ENCODE data around the gene UBQLNL.

DNA sequence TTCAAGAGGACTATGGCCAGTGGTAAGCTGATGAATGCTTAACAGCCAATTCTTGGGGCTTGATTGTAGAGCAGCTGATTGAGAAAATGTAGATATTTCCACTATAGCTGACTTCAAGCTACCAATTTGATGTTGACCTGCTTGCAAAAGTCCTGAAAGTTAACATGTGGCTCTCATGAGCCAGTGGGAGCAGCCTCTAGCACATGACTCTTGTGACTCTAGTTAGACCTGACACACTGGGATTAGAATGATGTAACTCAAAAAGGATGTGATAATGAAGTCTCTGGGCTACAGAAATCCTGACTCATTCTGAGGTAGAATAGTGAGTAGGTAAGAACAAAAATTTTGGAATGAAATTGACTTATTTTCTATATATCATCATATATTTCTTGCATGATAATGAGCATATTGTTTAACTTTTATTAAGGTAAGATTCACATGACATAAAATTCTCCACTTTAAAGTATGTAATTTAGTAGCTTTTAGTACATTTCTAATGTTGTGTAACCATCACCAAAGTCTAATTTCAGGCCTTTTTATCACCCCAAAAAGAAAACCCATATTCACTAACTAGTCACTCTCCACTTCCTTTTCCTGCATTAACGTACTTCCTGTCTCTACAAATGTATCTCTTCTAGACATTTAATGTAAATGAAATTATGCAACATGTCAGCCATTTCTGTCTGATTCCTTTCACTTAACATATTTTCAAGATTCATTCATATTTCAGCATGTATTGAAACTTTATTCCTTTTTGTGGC, 47.9 kb upstream of the UBQLNL start:
- TF ChIP-seq, protein P1, sequence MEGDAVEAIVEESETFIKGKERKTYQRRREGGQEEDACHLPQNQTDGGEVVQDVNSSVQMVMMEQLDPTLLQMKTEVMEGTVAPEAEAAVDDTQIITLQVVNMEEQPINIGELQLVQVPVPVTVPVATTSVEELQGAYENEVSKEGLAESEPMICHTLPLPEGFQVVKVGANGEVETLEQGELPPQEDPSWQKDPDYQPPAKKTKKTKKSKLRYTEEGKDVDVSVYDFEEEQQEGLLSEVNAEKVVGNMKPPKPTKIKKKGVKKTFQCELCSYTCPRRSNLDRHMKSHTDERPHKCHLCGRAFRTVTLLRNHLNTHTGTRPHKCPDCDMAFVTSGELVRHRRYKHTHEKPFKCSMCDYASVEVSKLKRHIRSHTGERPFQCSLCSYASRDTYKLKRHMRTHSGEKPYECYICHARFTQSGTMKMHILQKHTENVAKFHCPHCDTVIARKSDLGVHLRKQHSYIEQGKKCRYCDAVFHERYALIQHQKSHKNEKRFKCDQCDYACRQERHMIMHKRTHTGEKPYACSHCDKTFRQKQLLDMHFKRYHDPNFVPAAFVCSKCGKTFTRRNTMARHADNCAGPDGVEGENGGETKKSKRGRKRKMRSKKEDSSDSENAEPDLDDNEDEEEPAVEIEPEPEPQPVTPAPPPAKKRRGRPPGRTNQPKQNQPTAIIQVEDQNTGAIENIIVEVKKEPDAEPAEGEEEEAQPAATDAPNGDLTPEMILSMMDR (IDR thresholded peaks at IDR 0.05), result no peak
- TF ChIP-seq POLR2A (IDR thresholded peaks at IDR 0.05), result no peak
- TF ChIP-seq POLR2AphosphoS5 (IDR thresholded peaks at IDR 0.05), result no peak
- no peak for TF ChIP-seq EP300 (IDR thresholded peaks at IDR 0.05)
